A549 (cell line): ENCODE measurements around the gene ADGRB2. TPM values are rescaled to one million over a fixed set of nuclear protein-coding genes. Genes with fewer than 3 reads are reported as not detected.

Experiments
- ATAC-seq, 2 experiments: fragments of 200-7000 bp in 1 of 2; fragments of >200 bp in 1 of 2; cut with Nextera tagmentation in 1 of 2; cut with Tn5 transposase in 1 of 2; 3 replicates each; pipeline versions ENCODE4 v1.8.0 to v1.9.1; 2018 to 2020; ENCODE audit warnings: mild to moderate bottlenecking in 1 of 2, moderate library complexity in 1 of 2
- CTCF ChIA-PET: fragments of 300-600 bp; sonication (Branson Sonifier 250); formaldehyde crosslinking; extraction: SDS; loops from one replicate; lab custom pipeline; 2021; ENCODE audit warnings: antibody characterized with exemption, inconsistent platforms; lab: Yijun Ruan, JAX
- POLR2A ChIA-PET: fragments of 350-600 bp; formaldehyde crosslinking; extraction: SDS; loops from one replicate; lab custom pipeline; 2021; ENCODE audit warnings: antibody characterized with exemption, inconsistent platforms; lab: Yijun Ruan, JAX
- DNase-seq, 2 experiments: peaks; one replicate each; pipeline versions ENCODE4 v3.0.0 to v3.0.0-alpha.2; 2011 to 2016; ENCODE audit warnings: low read depth in 1 of 2, low spot score in 1 of 2
- FAIRE-seq: peaks from 2 replicates; lab custom pipeline; 2011; peaks lifted over from hg19 to GRCh38; lab: Jason Lieb, UNC
- H3K27ac ChIP-seq, 2 experiments: fragments of >200 bp; sonication (Bioruptor Twin); formaldehyde crosslinking; 3 replicates each; pipeline ENCODE4 v1.5.1; 2016 to 2017
- H3K4me1 ChIP-seq: fragments of >200 bp; sonication (Bioruptor Twin); formaldehyde crosslinking; 3 replicates; pipeline ENCODE4 v1.6.1; 2016
- H3K4me2 ChIP-seq: fragments of >200 bp; sonication (Bioruptor Twin); formaldehyde crosslinking; 3 replicates; pipeline ENCODE4 v1.6.1; 2016
- H3K4me3 ChIP-seq: fragments of >200 bp; sonication (Bioruptor Twin); formaldehyde crosslinking; 3 replicates; pipeline ENCODE4 v1.5.1; 2016
- H3K9me3 ChIP-seq: fragments of >200 bp; sonication (Bioruptor Twin); formaldehyde crosslinking; 3 replicates; pipeline ENCODE4 v1.6.1; 2016
- BHLHE40 ChIP-seq: IDR thresholded peaks from 2 replicates; pipeline ENCODE4 v1.6.1; 2012; ENCODE audit warnings: low read depth, low read length, inconsistent platforms
- CBX2 ChIP-seq: fragments of 200-600 bp; sonication (generic); IDR thresholded peaks from 2 replicates; pipeline ENCODE4 v1.6.1; 2016; ENCODE audit warnings: low read depth, mild to moderate bottlenecking, borderline replicate concordance
- CBX8 ChIP-seq: fragments of 200-600 bp; sonication (generic); IDR thresholded peaks from 2 replicates; pipeline ENCODE4 v1.6.1; 2016
- CEBPB ChIP-seq, 2 experiments: fragments of >200 bp in 1 of 2; sonication (Bioruptor Twin) in 1 of 2; formaldehyde crosslinking in 1 of 2; IDR thresholded peaks; 2 replicates each; pipeline ENCODE4 v1.6.1; 2012 to 2016
- CHD2 ChIP-seq: fragments of 150-350 bp; IDR thresholded peaks from 2 replicates; pipeline ENCODE4 v1.6.1; 2014; ENCODE audit warnings: low read length; ENCODE audit not compliant: partially characterized antibody
- CHD4 ChIP-seq: fragments of 200-600 bp; sonication (generic); IDR thresholded peaks from 2 replicates; pipeline ENCODE4 v1.6.1; 2016; ENCODE audit warnings: antibody characterized with exemption, mild to moderate bottlenecking, borderline replicate concordance
- GATA3 ChIP-seq: IDR thresholded peaks from 2 replicates; pipeline ENCODE4 v1.6.1; 2012; ENCODE audit warnings: borderline replicate concordance
- HDAC2 ChIP-seq: fragments of 200-600 bp; sonication (generic); IDR thresholded peaks from 2 replicates; pipeline ENCODE4 v1.6.1; 2016
- HOXA7 ChIP-seq: fragments of 250-450 bp; sonication (Bioruptor Pico); IDR thresholded peaks from 2 replicates; pipeline ENCODE4 v1.5.0; 2020; ENCODE audit warnings: mild to moderate bottlenecking, moderate library complexity
- KDM1A ChIP-seq: fragments of 200-600 bp; sonication (generic); IDR thresholded peaks from 2 replicates; pipeline ENCODE4 v1.6.1; 2016; ENCODE audit warnings: low read depth, mild to moderate bottlenecking
- NPAS2 ChIP-seq: fragments of 250-450 bp; sonication (Bioruptor Pico); IDR thresholded peaks from 2 replicates; pipeline ENCODE4 v1.8.0; 2022; ENCODE audit warnings: mild to moderate bottlenecking, moderate library complexity, borderline replicate concordance
- POLR2A ChIP-seq: IDR thresholded peaks from 2 replicates; pipeline ENCODE4 v1.6.1; 2012; ENCODE audit warnings: mild to moderate bottlenecking, low read length
- POLR2AphosphoS2 ChIP-seq: conservative IDR thresholded peaks from 2 replicates; pipeline ENCODE4 v1.6.1; 2012; ENCODE audit warnings: low read length, improper control_type of control experiment, inconsistent platforms
- RAD21 ChIP-seq, 2 experiments: fragments of >200 bp in 1 of 2; sonication (Bioruptor Twin) in 1 of 2; formaldehyde crosslinking in 1 of 2; IDR thresholded peaks in 1 of 2; conservative IDR thresholded peaks in 1 of 2; 2 replicates in 1 of 2; 3 replicates in 1 of 2; pipeline ENCODE4 v1.6.1; 2012 to 2018; ENCODE audit warnings: inconsistent platforms in 1 of 2
- RARB ChIP-seq: fragments of 250-450 bp; sonication (Bioruptor Pico); IDR thresholded peaks from 2 replicates; pipeline ENCODE4 v1.8.0; 2021; ENCODE audit warnings: mild to moderate bottlenecking, moderate library complexity
- RCOR1 ChIP-seq: fragments of 150-350 bp; IDR thresholded peaks from 2 replicates; pipeline ENCODE4 v1.6.1; 2014; ENCODE audit warnings: antibody characterized with exemption, low read length, low read depth
- RFX5 ChIP-seq: fragments of 450-650 bp; IDR thresholded peaks from 2 replicates; pipeline ENCODE4 v1.7.1; 2014; ENCODE audit warnings: antibody characterized with exemption, mild to moderate bottlenecking, moderate library complexity
- SMC3 ChIP-seq: fragments of >200 bp; sonication (Bioruptor Twin); formaldehyde crosslinking; IDR thresholded peaks from 3 replicates; pipeline ENCODE4 v1.6.1; 2018; ENCODE audit warnings: inconsistent platforms
- TFCP2L1 ChIP-seq: fragments of 250-450 bp; sonication (Bioruptor Pico); IDR thresholded peaks from 2 replicates; pipeline ENCODE4 v1.5.0; 2021; ENCODE audit warnings: mild to moderate bottlenecking
- ZC3H11A ChIP-seq: fragments of 450-650 bp; IDR thresholded peaks from 2 replicates; pipeline ENCODE4 v1.6.1; 2014; ENCODE audit warnings: antibody characterized with exemption, mild to moderate bottlenecking
- WGBS: methylation state at CpG from one replicate; pipeline ENCODE4 v1.1.6; 2017; ENCODE audit errors: missing lambda C conversion rate; 5-methylcytosine and 5-hydroxymethylcytosine counted together
- polyA plus RNA-seq, 4 experiments: library from polyadenylated mRNA; depleted of rRNA in 3 of 4; stranded (reverse); fragments of >200 nt; fragmentation: RNase III in 1 of 4; extraction: RNeasy Plus Mini Kit Qiagen cat#74134 plus additional on column Dnase treatment in 1 of 4; gene quantifications; 2 replicates in 3 of 4; 3 replicates in 1 of 4; pipeline ENCODE4 v1.2.3, GENCODE V29; 2011 to 2017
- TF ChIP-seq, protein P1 (sequence below): IDR thresholded peaks from 2 replicates; pipeline ENCODE4 v1.6.1; 2012
- TF ChIP-seq, protein P2 (sequence below): fragments of 150-350 bp; IDR thresholded peaks from 2 replicates; pipeline ENCODE4 v1.6.1; 2014; ENCODE audit warnings: low read depth, mild to moderate bottlenecking, low read length
- TF ChIP-seq, protein P3 (sequence below): fragments of >200 bp; sonication (Bioruptor Twin); formaldehyde crosslinking; IDR thresholded peaks from 3 replicates; pipeline ENCODE4 v1.6.1; 2016
- TF ChIP-seq, protein P4 (sequence below): fragments of >200 bp; sonication (Bioruptor Twin); formaldehyde crosslinking; IDR thresholded peaks from 2 replicates; pipeline ENCODE4 v1.6.1; 2016
- TF ChIP-seq, protein P5 (sequence below): fragments of 250-450 bp; sonication (Bioruptor Pico); IDR thresholded peaks from 2 replicates; pipeline ENCODE4 v1.5.0; 2021; ENCODE audit warnings: mild to moderate bottlenecking, moderate library complexity, borderline replicate concordance

The ADGRB2 gene
- polyA plus RNA-seq, 2 of the 4 experiments (the other 2 are of a cell fraction), result 2.3 to 6.6 TPM

DNA sequence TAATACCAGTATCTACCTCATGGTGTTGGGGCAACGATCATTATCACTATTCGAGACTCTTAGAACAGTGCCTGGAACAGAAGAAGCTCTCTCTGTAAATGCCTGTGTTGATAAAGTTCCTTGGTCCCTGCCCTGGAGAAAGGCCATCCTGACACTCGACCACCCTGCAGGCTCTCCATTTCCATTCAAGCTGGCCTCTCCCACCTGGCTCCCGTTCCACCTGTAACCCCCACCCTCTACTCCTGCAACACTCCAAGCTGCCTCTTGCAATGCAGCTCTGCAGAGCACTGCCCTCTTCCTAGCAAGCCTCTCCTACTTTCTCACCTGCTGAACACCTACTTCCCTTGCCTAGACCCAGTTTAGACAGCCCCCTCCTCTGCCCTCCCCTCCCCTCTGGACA lies 45.6 kb upstream of the ADGRB2 start:
- TF ChIP-seq POLR2A, result no peak
- TF ChIP-seq GATA3, result no peak
- TF ChIP-seq POLR2AphosphoS2, result no peak
- no peak for TF ChIP-seq KDM1A
- no peak for TF ChIP-seq HDAC2
- no peak for TF ChIP-seq HOXA7
- no peak for TF ChIP-seq RARB
- TF ChIP-seq SMC3, result no peak
- TF ChIP-seq CEBPB (IDR thresholded peaks at IDR 0.05), result no peak
- TF ChIP-seq RCOR1, result no peak
- TF ChIP-seq ZC3H11A, result no peak
- TF ChIP-seq, protein P1, sequence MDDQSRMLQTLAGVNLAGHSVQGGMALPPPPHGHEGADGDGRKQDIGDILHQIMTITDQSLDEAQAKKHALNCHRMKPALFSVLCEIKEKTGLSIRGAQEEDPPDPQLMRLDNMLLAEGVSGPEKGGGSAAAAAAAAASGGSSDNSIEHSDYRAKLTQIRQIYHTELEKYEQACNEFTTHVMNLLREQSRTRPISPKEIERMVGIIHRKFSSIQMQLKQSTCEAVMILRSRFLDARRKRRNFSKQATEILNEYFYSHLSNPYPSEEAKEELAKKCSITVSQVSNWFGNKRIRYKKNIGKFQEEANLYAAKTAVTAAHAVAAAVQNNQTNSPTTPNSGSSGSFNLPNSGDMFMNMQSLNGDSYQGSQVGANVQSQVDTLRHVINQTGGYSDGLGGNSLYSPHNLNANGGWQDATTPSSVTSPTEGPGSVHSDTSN, result no peak
- ChIA-PET POLR2A (no interaction called here), CTCF (interaction anchor here (0.9 kb wide), 1 partner anchor 71 kb away, joined by 3 read pairs; no protein-coding TSS in a partner anchor)
- Histone ChIP-seq H3K27ac (no peak overlapping the region), H3K4me3 (no peak overlapping the region), H3K9me3 (no peaks in the 10 kb centered on the region), H3K4me1 (no peaks in the 10 kb centered on the region), H3K4me2 (no peak overlapping the region)
- FAIRE-seq (no peak), DNase-seq (no peak), ATAC-seq (no peak)
- WGBS, result 64% methylated on average over 4 of the region's 4 CpGs

DNA sequence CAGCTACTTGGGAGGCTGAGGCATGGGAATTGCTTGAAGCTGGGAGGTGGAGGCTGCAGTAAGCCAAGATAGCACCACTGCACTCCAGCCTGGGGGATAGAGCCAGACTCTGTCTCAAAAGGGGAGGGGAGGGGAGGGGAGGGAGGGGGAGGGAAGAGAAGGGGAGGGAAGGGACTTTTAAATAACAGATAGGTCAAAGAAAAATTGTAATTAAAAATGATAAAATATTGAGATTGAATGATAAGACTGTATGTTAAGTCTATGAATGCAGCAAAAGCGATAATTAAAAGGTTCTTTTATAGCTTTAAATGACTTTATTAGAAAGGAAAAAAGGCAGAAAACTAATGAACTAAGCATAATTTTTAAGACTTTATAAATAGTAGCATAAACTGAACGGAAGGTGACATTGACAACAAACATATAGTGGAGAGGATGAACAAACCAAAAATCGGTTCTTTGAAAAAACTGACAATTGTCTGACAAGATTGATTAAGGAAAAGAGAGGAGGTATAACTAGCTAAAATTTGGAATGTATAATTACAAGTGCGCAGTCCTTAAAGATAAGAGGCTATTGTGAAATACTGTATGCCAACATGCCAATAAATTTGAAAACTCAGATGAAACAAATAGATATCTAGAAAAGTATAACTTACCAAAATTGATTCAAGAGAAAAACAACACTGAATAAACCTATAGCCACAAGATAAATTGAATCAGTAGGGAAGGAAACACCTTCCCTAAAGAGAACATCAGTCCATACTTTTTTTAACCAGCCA lies 43.3 kb upstream of the ADGRB2 start:
- Histone ChIP-seq H3K4me2 (no peak overlapping the region), H3K9me3 (no peaks in the 10 kb centered on the region), H3K4me3 (no peak overlapping the region), H3K4me1 (no peaks in the 10 kb centered on the region), H3K27ac (no peak overlapping the region)
- CTCF ChIA-PET, result interaction anchor here (0.6 to 1.0 kb wide), 2 partner anchors 18 to 593 kb away, joined by 3 read pairs; no protein-coding TSS in a partner anchor
- 72% methylated on average over 4 of the region's 4 CpGs for WGBS
- POLR2A ChIA-PET, result no interaction called here
- FAIRE-seq (no peak), ATAC-seq (no peak), DNase-seq (no peak)
- TF ChIP-seq CHD4 (no peak), BHLHE40 (no peak), RCOR1 (no peak), CBX2 (no peak), CBX8 (no peak), RAD21 (conservative IDR thresholded peaks at IDR 0.05 in 1 of 2, IDR thresholded peaks at IDR 0.05 in 1 of 2) (no peak), RFX5 (no peak), POLR2A (no peak), NPAS2 (CRISPR knock-in tag) (no peak), CHD2 (no peak), TFCP2L1 (CRISPR knock-in tag) (no peak)
- TF ChIP-seq, protein P2, sequence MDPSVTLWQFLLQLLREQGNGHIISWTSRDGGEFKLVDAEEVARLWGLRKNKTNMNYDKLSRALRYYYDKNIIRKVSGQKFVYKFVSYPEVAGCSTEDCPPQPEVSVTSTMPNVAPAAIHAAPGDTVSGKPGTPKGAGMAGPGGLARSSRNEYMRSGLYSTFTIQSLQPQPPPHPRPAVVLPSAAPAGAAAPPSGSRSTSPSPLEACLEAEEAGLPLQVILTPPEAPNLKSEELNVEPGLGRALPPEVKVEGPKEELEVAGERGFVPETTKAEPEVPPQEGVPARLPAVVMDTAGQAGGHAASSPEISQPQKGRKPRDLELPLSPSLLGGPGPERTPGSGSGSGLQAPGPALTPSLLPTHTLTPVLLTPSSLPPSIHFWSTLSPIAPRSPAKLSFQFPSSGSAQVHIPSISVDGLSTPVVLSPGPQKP, result no peak
- TF ChIP-seq, protein P1, result no peak
- TF ChIP-seq, protein P3, sequence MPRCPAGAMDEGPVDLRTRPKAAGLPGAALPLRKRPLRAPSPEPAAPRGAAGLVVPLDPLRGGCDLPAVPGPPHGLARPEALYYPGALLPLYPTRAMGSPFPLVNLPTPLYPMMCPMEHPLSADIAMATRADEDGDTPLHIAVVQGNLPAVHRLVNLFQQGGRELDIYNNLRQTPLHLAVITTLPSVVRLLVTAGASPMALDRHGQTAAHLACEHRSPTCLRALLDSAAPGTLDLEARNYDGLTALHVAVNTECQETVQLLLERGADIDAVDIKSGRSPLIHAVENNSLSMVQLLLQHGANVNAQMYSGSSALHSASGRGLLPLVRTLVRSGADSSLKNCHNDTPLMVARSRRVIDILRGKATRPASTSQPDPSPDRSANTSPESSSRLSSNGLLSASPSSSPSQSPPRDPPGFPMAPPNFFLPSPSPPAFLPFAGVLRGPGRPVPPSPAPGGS, result no peak
- TF ChIP-seq, protein P4, sequence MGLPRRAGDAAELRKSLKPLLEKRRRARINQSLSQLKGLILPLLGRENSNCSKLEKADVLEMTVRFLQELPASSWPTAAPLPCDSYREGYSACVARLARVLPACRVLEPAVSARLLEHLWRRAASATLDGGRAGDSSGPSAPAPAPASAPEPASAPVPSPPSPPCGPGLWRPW, result no peak
- TF ChIP-seq, protein P5, sequence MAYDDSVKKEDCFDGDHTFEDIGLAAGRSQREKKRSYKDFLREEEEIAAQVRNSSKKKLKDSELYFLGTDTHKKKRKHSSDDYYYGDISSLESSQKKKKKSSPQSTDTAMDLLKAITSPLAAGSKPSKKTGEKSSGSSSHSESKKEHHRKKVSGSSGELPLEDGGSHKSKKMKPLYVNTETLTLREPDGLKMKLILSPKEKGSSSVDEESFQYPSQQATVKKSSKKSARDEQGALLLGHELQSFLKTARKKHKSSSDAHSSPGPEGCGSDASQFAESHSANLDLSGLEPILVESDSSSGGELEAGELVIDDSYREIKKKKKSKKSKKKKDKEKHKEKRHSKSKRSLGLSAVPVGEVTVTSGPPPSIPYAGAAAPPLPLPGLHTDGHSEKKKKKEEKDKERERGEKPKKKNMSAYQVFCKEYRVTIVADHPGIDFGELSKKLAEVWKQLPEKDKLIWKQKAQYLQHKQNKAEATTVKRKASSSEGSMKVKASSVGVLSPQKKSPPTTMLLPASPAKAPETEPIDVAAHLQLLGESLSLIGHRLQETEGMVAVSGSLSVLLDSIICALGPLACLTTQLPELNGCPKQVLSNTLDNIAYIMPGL (CRISPR knock-in tag), result no peak
